NOMO-1 treated with dmso at 0.1 percent for 144 hours (cell line): ENCODE data around the gene COX6A1.
"Not testable (repeated sequence)": the region's sequence is repeated elsewhere in the genome, so short reads cannot be mapped to it uniquely, and the experiment has no call there.

Experiments used
- DNase-seq: peaks from one replicate; lab custom pipeline; 2025; ENCODE audit not compliant: unreplicated experiment; lab: John Stamatoyannopoulos, UW

Gene COX6A1

DNA sequence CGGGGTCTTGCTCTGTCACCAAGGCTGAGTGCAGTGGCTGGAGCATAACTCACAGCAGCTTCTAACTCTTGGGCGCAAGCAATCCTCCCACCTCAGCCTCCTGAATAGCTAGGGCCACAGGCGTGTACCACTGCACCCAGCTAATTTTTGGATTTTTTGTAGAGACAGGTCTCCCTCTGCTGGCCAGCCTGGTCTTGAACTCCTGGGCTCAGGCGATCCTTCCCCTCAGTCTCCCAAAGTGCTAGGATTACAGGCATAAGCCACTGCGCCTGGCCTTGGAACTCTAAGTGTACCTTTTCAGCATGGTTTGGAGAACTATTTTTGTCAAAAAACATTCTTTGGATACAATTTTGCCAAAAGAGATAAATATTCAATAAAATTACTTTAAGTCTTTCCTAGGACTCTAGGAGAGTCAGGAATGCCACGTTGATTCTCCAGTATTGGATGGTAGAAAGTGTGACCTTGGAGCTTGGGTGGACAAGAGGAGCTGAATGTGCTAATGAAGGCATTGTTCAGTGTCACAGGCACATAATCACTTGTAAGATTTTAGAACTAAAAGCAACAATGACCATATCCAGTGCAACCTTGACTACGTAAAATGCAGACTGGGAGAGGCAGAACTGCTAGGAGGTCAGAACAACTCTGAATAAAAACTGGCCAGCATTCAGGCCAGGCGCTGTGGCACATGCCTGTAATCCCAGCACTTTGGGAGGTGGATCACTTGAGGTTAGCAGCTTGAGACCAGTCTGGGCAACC is 28.8 kb downstream of the COX6A1 start:
- no peak for DNase-seq

DNA sequence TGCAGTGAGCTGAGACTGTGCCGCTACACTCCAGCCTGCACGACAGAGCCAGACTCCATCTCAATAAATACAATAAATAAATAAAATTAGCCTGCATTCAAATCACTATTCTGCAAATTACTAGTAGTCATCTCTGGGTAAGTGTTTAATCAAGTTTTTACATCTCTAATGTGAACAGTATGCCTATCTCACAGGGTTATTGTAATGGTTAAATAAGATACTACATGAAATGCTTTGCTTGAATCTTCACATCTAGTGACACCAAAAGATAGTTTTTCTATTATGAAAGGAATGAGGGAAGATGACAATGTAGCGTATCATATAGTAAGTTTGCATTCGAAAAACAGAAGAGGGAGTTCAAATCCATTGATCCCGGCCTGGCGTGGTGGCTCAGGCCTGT is 29.5 kb downstream of the COX6A1 start:
- DNase-seq = no peak

DNA sequence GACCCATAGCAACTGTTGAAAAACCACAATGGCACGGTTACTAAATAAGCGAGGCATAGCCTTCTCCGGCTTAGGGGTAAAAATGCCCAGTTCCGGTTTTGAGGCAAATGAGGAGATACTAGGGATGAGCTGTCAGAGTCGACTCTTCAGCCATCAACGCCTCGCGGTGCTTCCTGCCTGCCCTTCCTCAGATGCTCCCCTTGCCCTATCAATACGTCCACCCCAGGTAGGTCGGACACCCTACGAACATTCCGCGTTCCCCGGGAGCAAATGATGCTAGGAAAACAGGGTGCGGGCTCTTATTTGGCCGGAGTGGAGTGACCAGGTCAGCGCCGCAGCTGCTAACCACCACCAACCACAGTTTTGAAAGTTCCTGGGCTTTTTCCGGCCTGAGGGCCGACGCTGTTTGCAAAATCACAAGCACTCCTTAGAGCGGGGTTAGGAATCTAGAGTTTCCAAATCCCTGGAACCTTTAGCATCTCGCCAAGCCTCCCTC is 30.5 kb downstream of the COX6A1 start:
- peak; percentile 21 for DNase-seq

DNA sequence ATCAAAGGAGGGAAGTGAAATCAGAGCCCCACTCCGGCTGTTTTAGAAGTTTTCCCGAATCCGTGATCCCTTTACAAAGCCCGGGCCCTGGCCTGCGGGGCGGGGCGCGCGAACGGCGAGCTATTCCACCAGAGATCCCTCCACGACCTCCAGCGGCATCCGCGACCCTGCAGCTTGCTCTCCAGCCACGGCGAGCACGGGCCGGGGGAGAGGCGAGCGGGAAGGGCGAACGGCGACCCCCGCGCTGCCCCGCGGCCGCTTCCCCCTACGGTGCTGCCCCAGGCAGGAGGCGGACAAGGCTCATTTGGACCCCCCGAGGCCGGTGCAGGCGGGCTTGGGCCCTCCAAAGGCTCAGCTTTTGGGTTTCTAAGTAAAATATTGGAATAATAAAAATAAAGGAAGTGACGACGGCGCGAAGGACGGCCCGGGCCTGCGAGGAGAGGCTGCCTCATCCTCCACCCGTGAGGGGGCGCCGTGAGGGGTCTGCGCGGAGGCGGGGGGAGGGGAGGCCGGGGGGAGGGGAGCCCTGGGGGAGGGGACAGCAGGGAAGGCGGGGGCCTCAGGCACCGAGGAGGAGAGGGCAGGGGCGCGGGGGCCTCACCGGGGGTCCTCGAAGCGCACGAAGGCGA is 31.0 kb downstream of the COX6A1 start:
- no peak for DNase-seq

DNA sequence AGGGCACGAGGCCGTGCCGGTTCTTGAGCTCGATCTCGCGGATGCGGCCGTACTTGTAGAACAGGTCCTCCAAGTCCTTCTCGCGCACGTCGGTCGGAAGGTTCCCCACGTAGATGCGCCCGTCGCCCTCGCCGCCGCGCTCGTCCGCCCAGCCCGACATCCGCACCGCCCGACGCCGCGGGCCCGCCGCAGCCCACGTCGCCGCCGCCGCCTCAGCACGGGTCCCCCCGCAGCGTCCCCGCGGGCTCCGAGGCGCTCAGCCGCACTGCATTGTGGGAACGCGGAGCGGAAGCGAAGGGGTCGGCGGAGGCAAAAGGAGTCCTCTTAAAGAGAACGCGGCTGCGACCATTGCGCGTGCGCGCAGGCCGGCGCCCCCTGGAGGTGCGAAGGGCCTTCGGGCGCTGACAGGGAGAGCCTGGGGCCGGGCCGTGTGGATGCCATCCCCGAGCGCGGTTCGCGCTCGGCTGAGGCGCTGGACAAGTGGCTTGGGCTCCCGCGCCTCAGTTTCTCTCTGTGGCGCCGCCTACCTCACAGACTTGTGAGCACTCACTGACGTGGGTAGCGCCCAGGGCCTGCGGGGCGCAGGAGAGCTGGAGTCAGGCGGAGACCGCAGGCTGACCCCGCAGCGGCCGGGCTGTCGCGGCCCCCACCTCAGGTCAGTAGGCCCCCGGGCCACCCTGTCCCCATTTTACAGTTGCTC is 31.7 kb downstream of the COX6A1 start, which contains the start of gene SRSF9:
TSS of gene SRSF9 (minus strand) at position 299 of the 700 bp plus-strand sequence. CDS start at position 160, 139 bp downstream.
- peak; percentile 90 for DNase-seq

DNA sequence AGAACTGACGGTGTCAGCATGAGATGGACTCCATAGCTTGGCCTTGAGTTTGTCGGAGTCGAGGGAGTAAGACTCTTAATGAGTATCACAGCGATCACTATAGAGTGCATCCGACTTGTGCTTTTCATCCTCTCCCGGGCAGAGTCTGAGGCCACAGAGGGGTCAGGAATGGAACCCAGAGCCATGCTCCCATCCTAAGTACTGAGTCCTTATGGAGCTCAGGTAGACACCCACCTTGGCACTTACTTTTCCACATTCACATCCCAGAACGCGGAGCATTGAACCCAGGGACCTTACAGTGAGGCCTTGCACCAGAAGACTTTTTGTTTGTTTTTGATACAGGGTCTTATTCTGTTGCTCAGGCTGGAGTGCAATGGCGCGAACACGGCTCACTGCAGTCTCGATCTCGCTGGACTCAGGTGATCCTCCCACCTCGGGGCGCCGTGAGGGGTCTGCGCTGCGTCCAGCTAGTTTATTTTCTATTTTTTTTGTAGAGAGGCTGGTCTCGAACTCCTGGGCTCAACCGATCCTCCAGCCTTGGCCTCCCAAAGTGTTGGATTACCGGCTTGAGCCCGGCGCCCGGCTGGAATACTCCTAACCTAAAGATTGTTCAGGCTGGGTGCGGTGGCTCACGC is 32.4 kb downstream of the COX6A1 start:
- DNase-seq = no peak

DNA sequence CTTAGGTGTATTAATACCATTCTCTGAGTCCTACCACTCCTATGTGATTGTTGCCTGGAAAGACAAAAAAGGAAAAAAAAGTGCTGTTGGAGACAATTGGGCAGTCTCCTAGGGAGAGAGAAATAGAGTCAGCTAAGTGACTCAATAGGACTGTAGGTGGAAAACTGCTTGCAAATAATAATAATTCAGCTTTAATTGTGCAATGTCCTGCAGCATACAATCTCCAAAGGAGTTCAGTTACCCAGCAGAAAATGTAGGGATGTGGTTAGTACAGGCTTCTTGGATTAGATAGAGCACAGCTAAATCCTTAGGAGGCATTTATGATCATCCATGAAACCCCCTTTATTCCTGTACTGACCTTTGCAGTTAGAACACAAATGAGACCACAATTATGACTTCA is 34.6 kb downstream of the COX6A1 start:
- DNase-seq = no peak

DNA sequence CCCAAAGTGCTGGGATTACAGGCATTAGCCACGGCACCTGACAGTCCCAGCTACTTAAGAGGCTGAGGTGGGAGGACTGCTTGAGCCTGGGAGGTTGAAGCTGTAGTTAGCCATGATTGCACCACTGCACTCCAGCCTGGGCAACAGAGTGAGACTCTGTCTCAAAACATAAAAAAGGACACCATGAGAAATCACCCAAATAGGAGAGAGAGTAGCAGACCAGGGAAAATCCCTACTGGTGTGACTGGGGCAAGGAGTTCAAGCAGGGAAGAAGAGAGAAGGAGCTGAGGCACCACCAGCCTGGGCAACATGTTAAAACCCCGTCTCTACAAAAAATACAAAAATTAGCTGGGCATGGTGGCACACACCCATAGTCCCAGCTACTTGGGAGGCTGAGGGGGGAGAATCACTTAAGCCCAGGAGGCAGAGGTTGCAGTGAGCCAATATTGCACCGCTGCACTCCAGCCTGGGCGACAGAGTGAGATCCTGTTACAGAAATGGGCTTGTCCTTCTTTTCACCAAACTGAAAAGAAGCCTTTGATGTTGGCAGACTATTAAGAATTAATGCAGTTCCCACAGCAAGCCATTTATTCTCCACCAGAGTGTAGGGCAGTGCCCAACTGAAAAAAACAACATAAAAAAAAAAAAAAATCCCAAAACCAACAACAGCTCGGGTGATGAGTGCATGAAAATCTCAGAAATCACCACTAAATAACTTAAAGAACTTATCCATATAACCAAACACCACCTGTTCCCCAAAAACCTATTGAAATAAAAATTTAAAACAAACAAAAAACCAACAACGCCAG is 36.1 kb downstream of the COX6A1 start:
- DNase-seq = no peak

DNA sequence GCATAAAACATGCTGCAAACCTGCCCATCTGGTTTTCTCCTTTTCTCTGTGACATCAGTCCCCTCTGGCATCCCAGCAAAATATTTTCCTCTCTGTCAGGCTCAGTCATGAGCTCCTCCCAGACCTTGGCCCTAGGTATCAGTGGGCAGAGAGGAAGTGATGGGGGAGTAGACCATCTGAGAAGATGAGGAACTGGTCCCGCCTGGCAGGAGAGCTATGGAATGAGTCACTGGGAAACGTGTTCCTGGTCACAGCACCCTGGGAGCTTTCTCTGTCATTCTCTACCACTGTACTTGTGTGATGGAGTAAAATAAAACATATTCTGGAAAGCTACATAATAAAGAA is 36.7 kb downstream of the COX6A1 start:
- no peak for DNase-seq

DNA sequence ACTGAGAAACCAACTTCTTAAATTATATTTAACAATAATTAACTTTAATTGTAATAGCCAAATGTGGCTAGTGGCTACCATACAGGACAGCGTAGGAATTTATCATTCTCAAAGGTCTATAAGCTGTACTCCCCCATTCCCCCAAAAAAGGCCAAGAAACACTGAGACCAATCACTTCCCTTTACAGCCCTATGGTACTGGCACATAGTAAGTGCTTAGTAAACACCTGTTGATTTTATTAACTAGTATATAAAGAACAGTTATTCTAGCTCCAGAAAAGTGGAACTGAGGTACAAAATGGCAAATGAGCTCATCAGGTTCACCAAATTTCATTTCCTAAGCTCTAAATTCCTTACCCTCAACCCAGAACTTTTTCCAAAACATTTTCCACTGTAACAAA is 37.7 kb downstream of the COX6A1 start:
- DNase-seq = no peak

DNA sequence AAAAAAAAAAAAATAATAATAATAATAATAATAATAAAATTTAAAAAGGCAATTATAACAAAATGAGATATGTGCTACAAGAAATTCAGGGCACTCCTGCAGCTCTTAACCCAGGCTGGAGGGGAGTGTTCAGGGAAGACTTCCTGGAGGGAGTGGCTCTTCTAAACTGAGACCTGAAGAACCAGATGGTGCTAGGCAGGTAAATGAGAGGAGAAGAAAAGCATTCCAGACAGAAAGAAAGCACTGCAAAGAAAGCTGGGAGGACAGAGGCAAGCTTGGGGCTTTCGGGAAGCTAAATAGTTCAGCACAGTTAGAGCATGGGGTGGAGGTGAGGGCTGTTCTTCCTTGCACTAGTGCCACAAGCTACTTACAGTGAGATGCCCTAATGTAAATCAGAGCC is 41.5 kb downstream of the COX6A1 start:
- DNase-seq = no peak

DNA sequence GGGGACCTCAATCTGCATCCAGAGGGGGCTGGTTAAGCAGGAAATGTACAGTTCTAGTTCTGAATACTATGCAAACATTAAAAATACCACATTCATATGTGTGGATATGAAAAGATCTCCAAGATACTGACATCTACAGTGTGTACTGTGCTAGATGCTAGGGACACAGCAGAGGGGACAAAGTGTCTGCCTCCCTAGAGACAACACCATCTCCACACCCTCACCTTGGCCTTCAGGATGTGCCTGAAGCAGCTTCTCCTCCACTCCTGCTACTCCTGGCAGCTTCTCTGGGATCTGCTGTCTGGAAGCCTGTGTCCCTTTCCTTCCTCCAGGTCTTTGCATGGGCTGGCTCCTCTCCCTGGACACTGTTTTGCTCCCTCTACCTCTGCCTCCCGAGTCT is 42.3 kb downstream of the COX6A1 start:
- no peak for DNase-seq

DNA sequence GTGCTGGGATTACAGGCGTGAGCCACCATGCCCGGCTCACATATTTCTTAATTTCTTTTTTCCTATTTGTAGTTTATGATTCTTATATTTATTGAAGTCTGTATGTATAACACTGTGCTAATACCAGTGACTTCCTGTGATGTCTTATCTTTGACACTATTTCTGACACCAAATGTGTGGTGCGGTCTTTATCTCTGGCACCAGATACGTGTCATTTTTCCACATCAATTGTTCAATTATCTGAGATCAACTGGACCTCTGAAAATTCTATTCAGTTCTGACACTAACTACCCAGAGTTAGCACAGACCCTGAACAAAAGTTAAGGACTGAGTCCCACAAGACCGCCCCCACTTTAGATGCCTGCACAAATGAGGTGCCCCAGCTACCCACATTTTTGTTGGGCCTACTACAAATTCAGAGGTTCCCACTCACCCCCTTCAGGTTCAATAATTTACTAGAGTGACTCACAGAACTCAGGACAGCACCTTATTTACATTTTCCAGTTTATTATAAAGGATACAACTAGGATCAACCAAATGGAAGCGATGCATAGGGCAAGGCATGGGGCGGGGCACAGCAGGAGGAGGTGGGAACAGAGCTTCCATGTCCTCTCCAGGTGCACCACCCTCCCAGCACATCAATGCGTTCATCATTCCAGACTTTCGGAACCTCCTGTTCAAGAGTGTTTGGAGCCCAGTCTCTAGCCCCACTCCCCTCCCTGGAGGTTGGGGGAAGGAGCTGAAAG is 43.3 kb downstream of the COX6A1 start:
- DNase-seq = no peak

DNA sequence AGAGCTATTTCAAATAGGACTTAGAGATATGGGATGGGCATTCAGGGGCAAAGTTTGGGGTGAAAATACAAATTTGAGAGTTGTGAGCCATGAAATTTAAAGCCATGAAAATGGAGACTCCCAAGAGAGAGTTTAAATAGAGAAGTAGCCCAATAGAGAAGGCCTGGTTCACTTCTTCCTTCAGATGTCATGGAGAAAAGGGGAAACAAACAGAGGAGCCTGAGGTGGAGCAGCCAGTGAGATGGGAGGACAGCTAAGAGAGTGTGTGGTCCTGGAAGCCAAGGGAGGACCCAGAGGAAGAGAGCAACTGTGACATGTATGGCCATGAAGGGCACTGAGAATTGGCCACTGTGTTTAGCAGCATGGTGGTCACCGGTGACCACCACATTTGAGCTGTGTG is 45.7 kb downstream of the COX6A1 start:
- no peak for DNase-seq

DNA sequence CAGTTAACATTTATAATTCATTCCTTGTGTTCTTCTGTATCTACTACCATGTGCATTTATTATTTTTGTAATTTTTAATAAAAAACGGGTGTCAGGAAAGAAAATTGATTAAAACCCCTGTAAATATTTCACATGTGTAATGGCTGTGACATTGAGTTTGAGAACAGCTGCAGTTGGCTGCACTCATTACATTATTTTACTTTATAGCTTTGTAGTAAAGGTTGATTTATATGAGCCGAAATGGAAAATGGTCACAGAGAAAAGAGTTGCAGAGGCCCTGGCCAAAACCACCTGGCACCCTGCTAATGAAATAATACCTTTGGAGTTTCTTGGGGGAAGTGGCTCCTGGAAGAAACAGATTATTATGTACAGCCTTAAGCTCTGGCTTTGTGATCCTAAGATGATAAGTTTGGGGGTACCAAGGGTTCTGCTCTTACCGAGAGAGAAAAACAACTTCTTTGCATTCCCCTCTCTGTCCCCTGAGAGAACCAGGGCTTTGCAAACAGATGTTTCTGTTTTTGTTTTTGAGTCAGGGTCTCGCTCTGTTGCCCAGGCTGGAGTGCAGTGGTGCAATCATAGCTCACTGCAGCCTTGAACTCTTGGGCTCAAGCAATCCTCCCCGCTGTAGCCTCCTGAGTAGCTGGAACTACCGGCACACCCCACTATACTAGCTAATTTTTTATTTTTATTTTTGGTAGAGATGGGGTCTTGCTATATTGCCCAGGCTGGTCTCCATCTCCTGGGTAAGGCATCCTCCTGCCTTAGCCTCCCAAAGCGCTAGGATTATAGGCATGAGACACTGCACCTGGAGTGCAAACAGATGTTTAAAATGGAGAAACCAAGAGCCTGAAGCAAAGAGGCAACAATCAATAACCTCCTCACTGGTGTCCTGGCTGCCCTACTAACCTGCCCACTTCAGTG is 48.3 kb downstream of the COX6A1 start:
- DNase-seq = no peak

DNA sequence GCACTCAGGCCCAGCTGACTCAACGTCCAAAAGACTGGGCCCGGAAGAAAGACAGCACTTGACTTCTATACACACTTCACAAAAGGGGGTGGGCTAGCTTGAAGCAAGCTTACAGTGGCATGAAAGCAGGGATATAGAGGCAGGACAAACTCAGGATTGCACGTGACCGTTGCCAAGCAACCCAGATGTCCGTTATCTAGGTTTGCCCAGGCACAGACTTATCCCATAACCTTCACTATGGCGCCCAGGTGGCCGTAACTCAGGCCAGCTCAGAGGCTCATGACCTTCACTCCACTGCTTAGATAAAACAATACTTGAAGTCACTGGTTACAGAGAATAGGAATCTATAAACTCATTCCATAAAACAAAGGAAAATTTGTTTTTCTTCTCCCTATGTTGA is 49.6 kb downstream of the COX6A1 start:
- DNase-seq = not testable (repeated sequence)

DNA sequence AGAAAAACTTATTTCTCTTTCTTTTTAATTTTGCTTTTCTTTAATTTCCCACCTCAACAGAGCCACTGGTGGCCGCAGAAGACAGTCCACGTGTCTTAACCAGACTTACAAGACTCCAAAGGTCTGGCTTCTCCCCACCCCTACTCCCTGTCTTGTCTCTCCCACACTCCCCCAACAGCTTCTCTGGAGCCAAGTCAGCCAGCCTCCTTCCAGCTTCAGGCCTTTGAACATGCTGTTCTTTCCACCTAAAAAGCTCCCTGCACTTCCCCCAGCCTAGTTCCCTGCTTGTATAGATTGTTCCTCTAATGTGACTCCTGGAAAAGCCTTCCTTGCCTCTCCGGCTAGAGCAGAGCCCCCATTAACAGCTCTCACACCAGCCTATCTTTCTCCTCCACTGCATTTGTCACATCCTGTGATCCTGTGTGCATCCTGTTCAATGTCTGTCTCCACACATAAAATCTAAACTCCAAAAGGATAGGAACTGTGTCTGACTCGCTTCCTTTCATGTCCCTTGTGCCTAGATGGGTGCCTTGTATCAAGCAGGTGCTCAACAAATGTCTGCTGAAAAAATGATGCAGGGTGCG is 50.2 kb downstream of the COX6A1 start:
- DNase-seq = no peak

DNA sequence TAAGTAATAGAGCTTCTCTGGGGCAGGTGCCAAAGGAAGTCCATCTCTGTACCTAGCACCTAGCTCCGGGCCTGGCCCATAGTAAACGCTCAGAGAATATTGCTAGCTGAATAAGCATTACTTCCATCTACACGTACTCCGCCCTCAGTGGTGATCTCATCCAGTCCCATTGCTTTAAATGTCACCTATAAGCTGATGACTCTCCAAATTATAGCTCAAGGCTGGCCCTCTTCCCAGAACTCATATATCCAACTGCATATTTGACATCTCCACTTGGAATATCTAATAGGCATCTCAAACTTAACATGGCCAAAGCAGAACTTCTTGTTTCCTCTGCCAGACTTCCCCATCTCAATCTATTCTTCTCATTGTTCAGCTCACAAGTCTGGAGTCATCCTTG is 51.1 kb downstream of the COX6A1 start:
- no peak for DNase-seq

DNA sequence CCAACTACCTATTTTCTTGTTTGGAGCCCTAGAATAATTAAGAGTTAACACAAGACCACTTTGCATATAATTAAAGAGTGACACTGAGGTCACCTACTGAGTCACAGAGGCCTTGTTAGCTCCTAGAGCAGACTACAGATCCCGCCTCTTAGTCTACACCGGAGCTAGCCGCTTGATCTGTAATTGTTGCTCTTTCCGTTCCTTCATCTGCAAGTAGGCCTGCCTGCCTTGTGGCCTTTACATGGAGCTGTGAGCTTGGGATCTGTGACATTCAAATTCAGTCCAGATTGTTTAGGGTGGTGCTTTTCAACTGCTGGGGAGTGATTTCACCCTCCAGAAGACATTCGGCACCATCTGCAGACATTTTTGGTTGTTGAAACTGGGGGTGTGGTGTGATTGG is 52.4 kb downstream of the COX6A1 start:
- no peak for DNase-seq
